Spleen (tissue), 7 donors: Measurements from ENCODE around the gene SCAMP3.

ENCODE experiments used
- CTCF ChIP-seq, 11 experiments: fragments of 200-600 bp in 7 of 11; fragments of 450-650 bp in 4 of 11; sonication (generic) in 4 of 11; IDR thresholded peaks in 8 of 11; conservative IDR thresholded peaks in 3 of 11; 1 replicate in 7 of 11; 2 replicates in 4 of 11; pipeline versions ENCODE4 v1.4.0 to v1.8.0; 2016 to 2021; ENCODE audit warnings: antibody characterized with exemption in 11 of 11, inconsistent platforms in 4 of 11, mild to moderate bottlenecking in 1 of 11
- POLR2A ChIP-seq, 3 donors: fragments of 450-650 bp; IDR thresholded peaks; one replicate each; pipeline ENCODE4 v1.5.1; 2017; ENCODE audit warnings: antibody characterized with exemption in 3 of 3, mild to moderate bottlenecking in 1 of 3
- POLR2AphosphoS5 ChIP-seq, 3 donors: sonication (generic); formaldehyde crosslinking; IDR thresholded peaks; one replicate each; pipeline ENCODE4 v1.5.1; 2017; ENCODE audit warnings: antibody characterized with exemption in 3 of 3
- donor health status: DM: no; HTN: no; CAD: no; lungs with moderate emphysema.
- donor health status: DM: no; HTN: no; CAD: no.
- donor health status: DM: no; HTN: no; CAD: no.

GRCh38 chr1:155236451-155236850, 25.7 kb downstream of the SCAMP3 start:
- TF ChIP-seq CTCF (IDR thresholded peaks at IDR 0.05 in 8 of 11, conservative IDR thresholded peaks at IDR 0.05 in 3 of 11): no peak
- no peak for TF ChIP-seq POLR2AphosphoS5 (IDR thresholded peaks at IDR 0.05)
- TF ChIP-seq POLR2A (IDR thresholded peaks at IDR 0.05): no peak
